Smooth muscle cell of bladder (primary cell): ENCODE results near the gene TKFC. TPM values are rescaled to one million over a fixed set of nuclear protein-coding genes. Genes with fewer than 3 reads are reported as not detected.

Source experiments
- total RNA-seq: library from RNA; depleted of rRNA; stranded (reverse); fragments of >200 nt; gene quantifications from 2 replicates; pipeline ENCODE4 v1.2.3, GENCODE V29; 2014

The TKFC gene, protein sequence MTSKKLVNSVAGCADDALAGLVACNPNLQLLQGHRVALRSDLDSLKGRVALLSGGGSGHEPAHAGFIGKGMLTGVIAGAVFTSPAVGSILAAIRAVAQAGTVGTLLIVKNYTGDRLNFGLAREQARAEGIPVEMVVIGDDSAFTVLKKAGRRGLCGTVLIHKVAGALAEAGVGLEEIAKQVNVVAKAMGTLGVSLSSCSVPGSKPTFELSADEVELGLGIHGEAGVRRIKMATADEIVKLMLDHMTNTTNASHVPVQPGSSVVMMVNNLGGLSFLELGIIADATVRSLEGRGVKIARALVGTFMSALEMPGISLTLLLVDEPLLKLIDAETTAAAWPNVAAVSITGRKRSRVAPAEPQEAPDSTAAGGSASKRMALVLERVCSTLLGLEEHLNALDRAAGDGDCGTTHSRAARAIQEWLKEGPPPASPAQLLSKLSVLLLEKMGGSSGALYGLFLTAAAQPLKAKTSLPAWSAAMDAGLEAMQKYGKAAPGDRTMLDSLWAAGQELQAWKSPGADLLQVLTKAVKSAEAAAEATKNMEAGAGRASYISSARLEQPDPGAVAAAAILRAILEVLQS
- total RNA-seq, result 16.0 and 20.1 TPM in 2 replicates

DNA sequence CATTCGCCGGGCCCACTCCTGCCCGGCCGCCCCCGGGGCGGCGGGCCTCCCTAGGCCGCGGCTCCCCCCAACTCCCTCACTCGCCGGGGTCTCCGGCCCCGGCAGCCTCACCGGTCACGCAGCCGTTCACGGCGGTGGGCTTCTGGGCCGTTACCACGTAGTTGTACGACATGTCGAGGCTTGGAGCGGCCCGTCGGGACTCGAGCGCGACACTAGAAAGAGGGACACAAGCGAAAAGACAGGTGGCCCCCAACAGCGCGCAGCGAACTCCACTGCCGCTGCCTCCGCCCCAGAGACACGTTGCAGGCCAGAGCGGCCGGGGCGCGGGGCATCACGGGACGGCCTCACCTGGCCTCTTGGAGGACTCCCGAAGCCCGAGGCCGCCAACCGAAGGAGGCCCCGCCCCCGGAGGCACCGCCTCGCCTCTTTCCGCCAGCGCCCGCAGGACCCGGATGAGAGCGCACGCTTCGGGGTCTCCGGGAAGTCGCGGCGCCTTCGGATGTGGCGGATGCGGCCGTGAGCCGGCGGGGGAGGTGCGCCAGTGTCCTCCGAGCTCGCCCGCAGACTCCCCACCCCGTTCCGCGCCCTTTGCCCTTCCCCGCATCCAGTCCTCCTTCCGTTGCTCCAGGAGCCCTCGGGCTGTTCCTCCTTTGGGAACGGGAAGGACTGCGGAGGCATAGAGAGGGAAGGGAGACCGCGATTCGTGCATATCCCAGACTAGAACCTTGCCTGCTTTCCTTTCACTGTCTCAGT is at the start of gene TKFC, which contains the start of gene DDB1:
TSS of gene TKFC (plus strand) at position 432 of the 753 bp plus-strand sequence. CDS start 1,501 bp downstream, outside the sequence.
TSS of gene DDB1 (minus strand) at position 309 of the 753 bp plus-strand sequence. CDS start at position 172, 137 bp downstream.

DNA sequence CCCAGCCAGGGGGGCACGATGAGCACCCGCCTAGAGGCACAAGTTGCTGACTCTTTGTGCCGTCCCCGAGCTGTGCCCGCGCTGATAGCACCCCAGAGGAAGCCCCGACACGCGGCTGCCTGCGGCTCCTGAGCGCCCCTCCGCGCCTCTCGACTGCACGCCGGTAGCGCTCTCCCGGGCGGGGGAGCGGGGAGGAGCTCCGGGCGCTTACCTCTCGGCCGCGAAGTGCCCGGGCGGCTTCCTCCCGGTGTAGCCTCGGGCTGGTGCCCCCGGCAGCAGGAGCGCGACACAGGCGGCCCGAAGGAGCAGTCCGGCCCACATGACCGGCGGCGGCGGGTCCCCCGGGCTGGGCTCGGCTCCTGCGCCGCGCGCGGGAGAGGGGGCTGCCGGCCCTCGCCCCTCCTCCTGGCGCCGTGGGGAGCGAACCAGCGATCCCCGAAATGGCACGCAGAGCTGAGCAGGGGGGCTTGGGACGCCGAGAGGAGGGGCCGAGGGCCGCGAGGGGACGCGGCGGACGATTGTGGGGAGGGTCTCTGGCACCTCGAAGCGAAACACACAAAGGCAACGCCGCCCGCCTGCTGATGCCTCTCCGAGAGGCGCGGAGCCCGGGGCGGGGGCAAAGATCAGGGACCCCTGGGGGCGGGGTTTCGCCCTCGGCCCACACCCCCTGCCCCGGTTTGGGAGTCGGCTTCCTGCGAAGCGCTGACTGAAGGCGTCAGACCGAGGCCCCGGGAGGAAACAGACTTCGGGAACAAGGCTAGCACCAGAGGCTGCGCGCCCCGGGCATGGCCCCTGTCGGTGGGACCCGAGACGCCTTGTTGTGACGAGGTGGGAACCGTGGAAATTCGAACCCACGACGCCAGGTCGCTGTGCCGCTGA is 38.1 kb upstream of the TKFC start, which contains the start of gene VWCE:
TSS of gene VWCE (minus strand) at position 600 of the 879 bp plus-strand sequence. CDS start at position 321, 279 bp downstream.

DNA sequence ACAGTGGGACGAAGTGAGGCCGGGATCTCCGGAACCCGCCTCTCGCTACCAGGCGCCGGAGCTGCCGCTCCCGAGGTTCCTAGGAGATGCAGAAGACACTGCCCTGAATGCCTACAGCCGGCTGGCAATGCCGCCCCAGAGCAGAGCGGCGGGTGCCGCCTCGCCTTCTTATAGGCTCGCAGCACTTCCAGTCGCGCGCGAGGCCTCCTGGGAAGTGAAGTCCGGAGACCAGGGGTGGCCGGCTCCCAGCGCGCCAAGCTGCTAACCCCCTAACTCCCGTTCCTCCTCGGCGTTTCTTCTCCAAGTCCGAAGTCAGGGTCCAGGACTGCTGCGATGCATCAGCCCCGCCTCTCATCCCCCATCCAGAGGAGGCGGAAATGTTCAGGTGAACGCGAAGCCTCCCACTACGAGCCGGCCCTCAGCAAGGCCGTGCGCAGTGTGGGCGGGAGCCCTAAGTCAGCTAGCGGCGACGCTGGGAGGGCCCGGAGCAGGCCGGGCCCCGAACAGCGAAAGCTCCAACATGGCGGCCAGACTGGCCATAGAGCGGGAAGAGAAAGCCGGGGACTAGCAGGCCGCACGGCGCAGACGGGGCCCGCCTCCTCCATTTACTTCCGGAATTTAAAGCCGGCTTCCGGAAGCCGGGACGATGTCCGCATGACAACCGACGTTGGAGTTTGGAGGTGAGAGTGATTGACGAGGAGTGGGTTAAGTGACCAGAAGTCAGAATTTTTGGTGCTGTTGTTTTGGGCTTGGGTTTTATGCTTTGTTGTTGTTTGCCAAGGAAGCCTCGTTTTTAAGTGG is 28.9 kb downstream of the TKFC start, which contains the start of the genes CYB561A3 and TMEM138:
TSS of gene CYB561A3 (minus strand) at position 142 of the 801 bp plus-strand sequence. CDS start 5,169 bp downstream, outside the sequence.
TSS of gene TMEM138 (plus strand) at position 634 of the 801 bp plus-strand sequence. CDS start 2,017 bp downstream, outside the sequence.

Other genes starting within 250 kb of the TKFC start
- gene CD5, start 230.7 kb upstream of the TKFC start, total RNA-seq, result not detected in 2 replicates
- gene VPS37C, start 171.8 kb upstream of the TKFC start, total RNA-seq, result 5.5 and 7.6 TPM in 2 replicates
- gene PGA3, start 129.7 kb upstream of the TKFC start, total RNA-seq, result 0.57 TPM in 1 of 2 replicates, not detected in the other
- gene PGA4, start 110.9 kb upstream of the TKFC start, total RNA-seq, result not detected in 2 replicates
- gene PGA5, start 92.1 kb upstream of the TKFC start, total RNA-seq, result not detected in 2 replicates
- gene VWCE, start 37.9 kb upstream of the TKFC start, total RNA-seq, result 0.85 and 1.7 TPM in 2 replicates
- gene DDB1, start 123 bp upstream of the TKFC start, total RNA-seq, result 374 and 408 TPM in 2 replicates
- 89.6 and 101 TPM in 2 replicates for gene CYB561A3, start 28.7 kb downstream of the TKFC start, total RNA-seq
- 14.8 and 19.7 TPM in 2 replicates for gene TMEM138, start 29.1 kb downstream of the TKFC start, total RNA-seq
- gene TMEM216, start 59.4 kb downstream of the TKFC start, total RNA-seq, result 8.8 and 9.9 TPM in 2 replicates
- gene CPSF7, start 96.7 kb downstream of the TKFC start, total RNA-seq, result 8.1 and 10.3 TPM in 2 replicates
- gene SDHAF2, start 96.9 kb downstream of the TKFC start, total RNA-seq, result 41.0 and 47.0 TPM in 2 replicates
- not detected in 2 replicates for gene LRRC10B, start 175.5 kb downstream of the TKFC start, total RNA-seq
- gene SYT7, start 247.8 kb downstream of the TKFC start, total RNA-seq, result 0.74 and 1.4 TPM in 2 replicates